Heart left ventricle (tissue), 13 donors: ENCODE results near the gene LILRB1.

ENCODE experiments used
- POLR2A ChIP-seq, 2 donors: fragments of 450-650 bp; IDR thresholded peaks; one replicate each; pipeline ENCODE4 v1.6.1; 2017; ENCODE audit warnings: antibody characterized with exemption in 2 of 2, mild to moderate bottlenecking in 2 of 2, moderate library complexity in 2 of 2
- TF ChIP-seq, protein P1 (sequence below), 12 donors: fragments of 200-600 bp; sonication (generic) in 4 of 12; IDR thresholded peaks; one replicate each; pipeline versions ENCODE4 v1.5.0 to v1.8.0; 2018 to 2022; ENCODE audit warnings: antibody characterized with exemption in 12 of 12, mild to moderate bottlenecking in 5 of 12
- donor health status: ischemic (EF 13 %, LVEDD 7.1; RV severe dilation, severe dysfunction).
- donor health status: DM: no; HTN: yes; CAD: no.
- donor health status: DM: no; HTN: no; CAD: no.
- donor health status: ischemic (EF 25% LVEDD 6.9; RV normal size, moderate dysfunction).
- donor health status: ischemic (EF 25% LVEDD 5.7; RV mildly dilated, moderate dysfunction).
- donor health status: ischemic (EF 35%, LVEDD 5.7; RV mildly dilated, moderate dysfunction).
- donor health status: nonischemic (EF 11% LVEDD 7.7; RV severe dilation, severe dysfunction).
- donor health status: DM: yes; HTN: yes; CAD: no.
- donor health status: PGD.
- donor health status: ischemic (EF 29% LVEDD 5.4; RV normal size, mild dysfunction).
- donor health status: nonischemic (EF 23%, LVEDD 6.1; RV moderate dilation, normal function).

DNA sequence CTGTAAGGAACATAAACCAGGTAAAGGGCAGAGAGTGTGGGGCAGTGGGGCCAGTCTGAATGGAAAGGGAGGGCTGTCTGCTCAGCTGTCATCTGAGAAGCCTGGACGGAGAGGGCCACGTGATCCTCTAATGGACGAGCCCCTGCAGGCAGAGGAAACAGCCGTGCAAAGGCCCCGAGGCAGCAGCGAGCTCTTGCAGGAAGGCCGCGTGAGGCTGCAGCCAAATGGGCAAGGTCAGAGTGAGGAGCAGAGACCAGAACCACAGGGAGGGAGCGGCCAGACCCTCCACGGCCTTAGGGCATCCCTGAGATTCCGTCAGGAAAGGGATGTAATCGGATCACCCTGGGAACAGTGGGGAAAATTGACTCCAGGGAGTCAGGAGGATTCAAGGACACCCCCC lies 36.9 kb downstream of the LILRB1 start:
- TF ChIP-seq, protein P1, sequence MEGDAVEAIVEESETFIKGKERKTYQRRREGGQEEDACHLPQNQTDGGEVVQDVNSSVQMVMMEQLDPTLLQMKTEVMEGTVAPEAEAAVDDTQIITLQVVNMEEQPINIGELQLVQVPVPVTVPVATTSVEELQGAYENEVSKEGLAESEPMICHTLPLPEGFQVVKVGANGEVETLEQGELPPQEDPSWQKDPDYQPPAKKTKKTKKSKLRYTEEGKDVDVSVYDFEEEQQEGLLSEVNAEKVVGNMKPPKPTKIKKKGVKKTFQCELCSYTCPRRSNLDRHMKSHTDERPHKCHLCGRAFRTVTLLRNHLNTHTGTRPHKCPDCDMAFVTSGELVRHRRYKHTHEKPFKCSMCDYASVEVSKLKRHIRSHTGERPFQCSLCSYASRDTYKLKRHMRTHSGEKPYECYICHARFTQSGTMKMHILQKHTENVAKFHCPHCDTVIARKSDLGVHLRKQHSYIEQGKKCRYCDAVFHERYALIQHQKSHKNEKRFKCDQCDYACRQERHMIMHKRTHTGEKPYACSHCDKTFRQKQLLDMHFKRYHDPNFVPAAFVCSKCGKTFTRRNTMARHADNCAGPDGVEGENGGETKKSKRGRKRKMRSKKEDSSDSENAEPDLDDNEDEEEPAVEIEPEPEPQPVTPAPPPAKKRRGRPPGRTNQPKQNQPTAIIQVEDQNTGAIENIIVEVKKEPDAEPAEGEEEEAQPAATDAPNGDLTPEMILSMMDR (IDR thresholded peaks at IDR 0.05), result no peak
- TF ChIP-seq POLR2A (IDR thresholded peaks at IDR 0.05), result no peak
